Iris pigment epithelial cell (primary cell): ENCODE results near the gene HDAC5.
A peak's percentile ranks its signal among the peaks of the same experiment; 100 is the strongest.
"Not testable (repeated sequence)": the region's sequence is repeated elsewhere in the genome, so short reads cannot be mapped to it uniquely, and the experiment has no call there.

Experiments used
- DNase-seq: peaks from one replicate; pipeline ENCODE4 v3.0.0-alpha.2; 2011; ENCODE audit warnings: low read depth

The HDAC5 gene

GRCh38 chr17:44111777-44112176 lies 11.7 kb downstream of the HDAC5 start:
- DNase-seq, result no peak

GRCh38 chr17:44110823-44111633 lies 12.4 kb downstream of the HDAC5 start:
- DNase-seq, result peak; percentile 76

GRCh38 chr17:44110011-44110686 lies 13.3 kb downstream of the HDAC5 start:
- no peak for DNase-seq

- no peak for DNase-seq
Observed at GRCh38 chr17:44109312-44109630, 14.2 kb downstream of the HDAC5 start.

GRCh38 chr17:44108440-44109311 lies 14.8 kb downstream of the HDAC5 start:
- peak; percentile 96 for DNase-seq

- DNase-seq, result no peak
Observed at GRCh38 chr17:44106801-44107200, 16.6 kb downstream of the HDAC5 start.

- DNase-seq, result no peak
Observed at GRCh38 chr17:44105941-44106340, 17.5 kb downstream of the HDAC5 start.

GRCh38 chr17:44105483-44105882 lies 18.0 kb downstream of the HDAC5 start:
- DNase-seq, result no peak

GRCh38 chr17:44102849-44103622 lies 20.4 kb downstream of the HDAC5 start:
- no peak for DNase-seq

- not testable (repeated sequence) for DNase-seq
Observed at GRCh38 chr17:44101858-44102257, 21.6 kb downstream of the HDAC5 start.

GRCh38 chr17:44097110-44097958 lies 26.1 kb downstream of the HDAC5 start:
- peak; percentile 38 for DNase-seq

GRCh38 chr17:44095647-44096496 lies 27.6 kb downstream of the HDAC5 start:
- DNase-seq, result peak; percentile 91

- DNase-seq, result no peak
Observed at GRCh38 chr17:44095388-44095646, 28.1 kb downstream of the HDAC5 start.

- DNase-seq, result no peak
Observed at GRCh38 chr17:44094701-44095387, 28.6 kb downstream of the HDAC5 start.

- DNase-seq, result no peak
Observed at GRCh38 chr17:44093231-44093900, 30.1 kb downstream of the HDAC5 start.

GRCh38 chr17:44092051-44092450 lies 31.4 kb downstream of the HDAC5 start:
- no peak for DNase-seq

GRCh38 chr17:44091200-44091997 lies 32.0 kb downstream of the HDAC5 start:
- DNase-seq, result no peak

- DNase-seq, result no peak
Observed at GRCh38 chr17:44088254-44088653, 35.2 kb downstream of the HDAC5 start.
